PC-9 (cell line): ENCODE results near the gene LSM4.

Source experiments
- CTCF ChIP-seq: fragments of 200-600 bp; sonication (generic); conservative IDR thresholded peaks from 2 replicates; pipeline ENCODE4 v1.6.1; 2017; ENCODE audit warnings: mixed run types, antibody characterized with exemption, mild to moderate bottlenecking, moderate library complexity
- EZH2 ChIP-seq: fragments of 200-600 bp; sonication (generic); IDR thresholded peaks from 2 replicates; pipeline ENCODE4 v1.8.0; 2017; ENCODE audit warnings: antibody characterized with exemption, low read depth

DNA sequence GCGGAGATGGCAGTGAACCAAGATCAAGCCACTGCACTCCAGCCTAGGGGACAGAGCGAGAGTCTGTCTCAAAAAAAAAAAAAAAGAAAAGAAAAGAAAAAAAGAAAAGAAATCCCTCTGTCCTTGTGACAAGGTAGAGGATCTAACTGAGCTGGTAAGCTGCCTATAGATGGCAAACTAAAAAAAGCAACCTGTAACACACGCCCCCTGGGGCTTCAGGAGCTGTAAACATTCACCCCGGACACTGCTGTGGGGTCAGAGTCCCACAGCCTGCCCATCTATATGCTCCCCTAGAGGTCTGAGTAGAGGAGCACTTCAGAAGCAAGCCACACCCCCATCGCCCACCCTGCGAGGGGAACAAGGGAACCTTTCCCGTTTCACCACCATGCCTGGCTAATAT, 13.2 kb upstream of the LSM4 start:
- TF ChIP-seq CTCF (no peak), EZH2 (no peak)
